Left forelimb (tissue), 1 donor: Measurements from ENCODE around the gene DTNB.
"Not testable (repeated sequence)": the region's sequence is repeated elsewhere in the genome, so short reads cannot be mapped to it uniquely, and the experiment has no call there.

Experiments used
- DNase-seq: peaks from one replicate; pipeline ENCODE4 v3.0.0-alpha.2; 2018; ENCODE audit warnings: low spot score

The DTNB gene

GRCh38 chr2:25419678-25420242 lies 253.6 kb downstream of the DTNB start:
- DNase-seq: no peak

GRCh38 chr2:25418944-25419677 lies 254.3 kb downstream of the DTNB start:
- no peak for DNase-seq

- DNase-seq: no peak
Observed at GRCh38 chr2:25417715-25418369, 255.5 kb downstream of the DTNB start.

GRCh38 chr2:25416674-25417073 lies 256.7 kb downstream of the DTNB start:
- no peak for DNase-seq

- no peak for DNase-seq
Observed at GRCh38 chr2:25414781-25415180, 258.6 kb downstream of the DTNB start.

GRCh38 chr2:25413409-25413808 lies 260.0 kb downstream of the DTNB start:
- DNase-seq: not testable (repeated sequence)

- DNase-seq: no peak
Observed at GRCh38 chr2:25411753-25412152, 261.6 kb downstream of the DTNB start.

GRCh38 chr2:25411281-25411680 lies 262.1 kb downstream of the DTNB start:
- no peak for DNase-seq

- DNase-seq: no peak
Observed at GRCh38 chr2:25410370-25410769, 263.0 kb downstream of the DTNB start.

GRCh38 chr2:25409468-25409867 lies 263.9 kb downstream of the DTNB start:
- no peak for DNase-seq

GRCh38 chr2:25409044-25409443 lies 264.3 kb downstream of the DTNB start:
- no peak for DNase-seq

- no peak for DNase-seq
Observed at GRCh38 chr2:25405611-25406295, 267.6 kb downstream of the DTNB start.

GRCh38 chr2:25403120-25403760 lies 270.1 kb downstream of the DTNB start:
- not testable (repeated sequence) for DNase-seq

- no peak for DNase-seq
Observed at GRCh38 chr2:25402477-25402876, 270.9 kb downstream of the DTNB start.

GRCh38 chr2:25401307-25402026 lies 271.9 kb downstream of the DTNB start:
- no peak for DNase-seq

- no peak for DNase-seq
Observed at GRCh38 chr2:25400576-25401216, 272.7 kb downstream of the DTNB start.

- no peak for DNase-seq
Observed at GRCh38 chr2:25400169-25400568, 273.2 kb downstream of the DTNB start.

GRCh38 chr2:25398534-25398933 lies 274.8 kb downstream of the DTNB start:
- no peak for DNase-seq

GRCh38 chr2:25397777-25398176 lies 275.6 kb downstream of the DTNB start:
- DNase-seq: no peak

- peak; percentile 37 for DNase-seq
Observed at GRCh38 chr2:25389161-25389560, 284.2 kb downstream of the DTNB start.

GRCh38 chr2:25388491-25388890 lies 284.9 kb downstream of the DTNB start:
- DNase-seq: peak; percentile 40
